GM18499 (cell line): Measurements from ENCODE around the gene SERTAD2.

Source experiments
- ATAC-seq: cut with Tn5 transposase; IDR thresholded peaks from one replicate; pipeline ENCODE4 v1.9.1; 2021; ENCODE audit warnings: moderate number of reproducible peaks; ENCODE audit not compliant: insufficient read depth, unreplicated experiment

The SERTAD2 gene

DNA sequence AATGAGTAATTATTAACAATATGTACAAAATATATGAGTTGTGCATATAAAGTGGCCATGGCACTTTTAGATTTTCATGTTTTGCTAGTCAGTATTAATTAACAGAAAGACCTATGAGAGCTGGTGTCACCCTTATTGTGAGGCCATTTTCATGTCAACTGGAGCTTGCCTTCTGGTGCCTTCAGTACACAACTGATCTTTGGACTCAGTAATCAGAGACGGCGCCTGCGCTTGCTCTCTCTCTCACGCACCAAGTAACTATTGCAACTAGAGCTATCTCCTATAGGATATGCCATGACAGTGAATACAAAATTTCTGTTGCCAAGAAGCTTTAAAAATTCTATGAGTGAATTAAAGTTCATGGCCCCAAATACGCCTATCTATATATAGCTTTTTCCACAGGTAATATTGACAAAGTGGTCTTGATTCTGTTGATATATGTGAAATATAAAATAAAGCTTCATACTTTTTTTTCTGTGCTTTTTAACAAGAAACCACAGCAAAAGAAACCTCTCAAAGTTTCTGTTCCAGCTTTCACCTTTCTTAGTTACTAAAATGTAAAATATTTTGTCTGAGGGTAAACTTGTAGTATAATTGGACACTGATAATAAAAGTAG lies 2.9 kb downstream of the SERTAD2 start:
- ATAC-seq, result no peak

DNA sequence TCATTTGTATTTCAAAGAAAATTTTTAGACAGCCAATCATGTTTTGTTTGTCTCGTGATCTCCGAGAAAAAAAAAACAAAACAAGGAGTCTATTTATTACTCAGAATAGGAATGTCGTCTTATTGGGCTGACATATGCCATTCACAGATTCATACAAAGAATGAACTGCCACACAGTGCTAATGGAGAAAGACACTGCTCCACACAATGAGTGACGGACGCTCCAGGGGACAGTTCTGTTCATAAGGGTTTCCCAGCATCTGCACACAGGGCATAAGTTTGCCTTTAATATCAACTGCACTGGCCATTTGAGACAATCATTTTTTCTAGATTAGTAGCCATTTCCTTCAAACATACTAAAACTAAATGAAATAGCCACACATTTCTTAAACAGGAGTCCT lies 3.4 kb downstream of the SERTAD2 start:
- no peak for ATAC-seq

DNA sequence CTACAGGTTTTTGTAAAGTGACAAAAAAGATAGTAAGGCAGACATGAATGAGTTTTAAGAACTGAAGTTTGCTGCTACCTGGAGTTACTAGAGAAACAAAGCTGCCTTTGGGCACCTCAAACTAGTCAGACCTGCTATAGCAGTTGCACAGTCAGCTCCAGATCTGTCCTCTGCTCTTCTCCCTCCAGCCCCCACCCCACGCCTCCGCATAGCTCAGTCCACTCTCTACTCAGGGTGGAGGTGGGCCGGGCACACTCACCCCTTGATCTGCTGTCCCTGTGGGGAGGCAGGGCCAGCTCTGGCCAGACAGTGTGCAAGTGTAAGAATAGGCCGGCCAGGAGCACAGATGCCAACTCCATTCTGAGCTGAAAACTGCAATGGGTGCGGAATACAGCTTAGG lies 4.1 kb downstream of the SERTAD2 start:
- ATAC-seq, result no peak

DNA sequence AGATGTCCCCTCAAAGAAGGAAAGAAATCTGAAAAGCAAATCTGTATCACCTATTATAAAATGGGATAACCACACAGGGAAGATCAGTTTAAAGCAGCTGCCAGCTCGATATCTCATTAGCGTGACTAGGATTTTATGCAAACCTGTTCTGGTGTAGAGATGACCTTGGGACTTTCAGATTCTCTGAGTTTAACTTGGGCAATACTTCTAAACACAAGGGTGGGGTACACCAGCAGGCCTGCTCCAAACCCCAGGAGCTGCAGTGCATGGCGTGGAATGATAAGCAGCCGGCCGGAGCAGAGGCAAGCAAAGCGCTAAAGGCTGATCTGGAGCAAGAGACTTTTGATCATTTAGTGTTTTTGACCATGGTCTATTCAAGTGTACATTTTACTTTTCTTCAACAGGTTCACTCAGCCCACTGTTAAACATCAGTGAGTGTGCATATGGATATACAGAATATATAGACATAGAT lies 4.7 kb downstream of the SERTAD2 start:
- ATAC-seq, result no peak

- no peak for ATAC-seq
Observed at GRCh38 chr2:64646007-64646880, 7.5 kb downstream of the SERTAD2 start.

DNA sequence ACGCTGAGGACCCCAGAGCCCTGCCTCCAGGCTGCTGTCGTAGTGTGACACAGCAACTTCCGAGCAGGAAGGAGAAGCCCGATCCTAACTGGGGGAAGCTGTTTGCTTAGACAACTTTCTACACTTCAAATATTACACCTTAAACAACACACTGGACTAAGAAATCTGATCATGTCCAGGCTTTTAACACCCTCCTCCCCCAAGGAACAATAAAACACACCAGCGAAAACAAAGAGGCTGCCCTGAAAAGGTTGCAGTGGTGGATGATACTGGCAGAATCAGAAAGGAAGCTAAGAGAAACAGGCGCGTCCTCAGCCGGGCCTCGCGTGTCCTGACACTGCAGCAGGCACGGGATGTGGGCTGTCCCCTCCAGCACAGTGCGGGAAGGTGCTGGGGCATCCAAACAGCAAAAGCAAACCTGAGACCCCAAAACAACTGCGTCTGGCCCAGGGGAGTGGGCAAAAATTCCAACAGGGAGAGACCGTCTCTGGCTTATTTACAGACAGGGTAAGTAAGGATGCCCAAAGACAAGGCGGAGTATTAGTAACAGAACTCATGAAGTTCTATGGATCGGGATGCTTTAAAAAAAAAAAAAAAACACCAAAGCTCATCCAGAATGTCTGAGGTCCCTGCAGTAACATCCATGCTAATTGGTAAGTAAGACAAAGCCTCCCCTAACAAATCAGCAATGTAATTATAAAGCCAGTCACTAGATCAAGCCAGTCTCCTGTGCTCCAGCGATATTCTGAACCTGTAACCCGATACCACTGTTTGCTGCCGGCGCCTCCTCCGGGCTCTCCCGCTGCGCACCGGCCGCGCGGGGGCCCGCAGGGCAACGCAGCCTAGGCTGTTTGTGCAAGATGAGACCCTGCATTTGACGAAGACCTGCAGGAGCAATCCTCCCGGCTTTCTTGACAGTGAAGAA lies 9.0 kb downstream of the SERTAD2 start:
- no peak for ATAC-seq

- ATAC-seq, result no peak
Observed at GRCh38 chr2:64643838-64644457, 9.8 kb downstream of the SERTAD2 start.

GRCh38 chr2:64641599-64641998 lies 12.1 kb downstream of the SERTAD2 start:
- no peak for ATAC-seq

- no peak for ATAC-seq
Observed at GRCh38 chr2:64640153-64641044, 13.3 kb downstream of the SERTAD2 start.

GRCh38 chr2:64639691-64640090 lies 14.0 kb downstream of the SERTAD2 start:
- ATAC-seq, result no peak

GRCh38 chr2:64638502-64639120 lies 15.1 kb downstream of the SERTAD2 start:
- ATAC-seq, result no peak

GRCh38 chr2:64637931-64638330 lies 15.8 kb downstream of the SERTAD2 start:
- ATAC-seq, result no peak

GRCh38 chr2:64637000-64637635 lies 16.6 kb downstream of the SERTAD2 start:
- ATAC-seq, result peak; percentile 38

DNA sequence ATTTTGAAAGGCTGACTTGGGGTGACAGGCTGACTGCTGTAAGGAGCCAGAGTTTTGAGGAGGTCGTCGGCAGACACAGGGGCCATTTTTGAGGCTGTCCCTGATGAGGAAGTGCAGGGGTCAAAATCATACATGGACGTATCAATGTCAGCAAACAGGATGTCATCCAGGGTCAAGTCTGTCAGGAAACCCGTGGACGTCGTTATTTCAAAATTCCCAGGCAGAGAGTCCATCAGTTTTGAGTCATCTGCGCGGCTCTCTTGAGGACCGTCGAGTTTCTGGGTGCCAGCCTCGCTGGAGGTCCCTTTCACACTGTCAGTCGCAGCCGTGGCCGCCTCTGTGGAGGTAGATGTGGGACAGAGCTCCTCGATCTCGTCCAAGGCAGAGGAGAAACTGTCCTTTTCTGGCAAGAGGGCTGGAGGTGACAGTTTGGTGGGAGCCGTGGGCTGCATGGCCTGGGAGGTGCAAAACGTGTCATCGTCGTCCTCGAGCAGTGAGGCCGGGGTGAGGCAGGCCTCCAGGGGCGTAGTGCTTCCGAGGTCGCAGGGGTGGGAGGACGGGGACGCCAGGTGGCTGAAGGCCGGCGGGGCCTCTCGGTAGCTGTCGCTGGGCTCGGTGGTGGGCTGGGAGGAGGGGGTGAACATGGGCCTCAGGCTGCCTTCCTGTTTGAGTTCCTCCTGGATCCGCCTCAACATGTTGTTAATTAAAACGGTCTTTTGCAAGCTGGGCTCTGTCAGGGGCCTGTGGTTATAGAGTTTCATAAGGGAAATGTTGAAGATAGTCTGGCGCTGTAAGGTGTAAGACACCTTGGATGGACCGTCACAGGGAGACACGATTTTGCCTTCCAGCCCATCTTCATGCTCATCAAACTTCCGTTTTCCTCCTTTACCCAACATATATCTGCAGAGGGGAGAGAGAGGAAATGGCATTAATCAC lies 17.5 kb downstream of the SERTAD2 start:
- peak; percentile 26 for ATAC-seq

DNA sequence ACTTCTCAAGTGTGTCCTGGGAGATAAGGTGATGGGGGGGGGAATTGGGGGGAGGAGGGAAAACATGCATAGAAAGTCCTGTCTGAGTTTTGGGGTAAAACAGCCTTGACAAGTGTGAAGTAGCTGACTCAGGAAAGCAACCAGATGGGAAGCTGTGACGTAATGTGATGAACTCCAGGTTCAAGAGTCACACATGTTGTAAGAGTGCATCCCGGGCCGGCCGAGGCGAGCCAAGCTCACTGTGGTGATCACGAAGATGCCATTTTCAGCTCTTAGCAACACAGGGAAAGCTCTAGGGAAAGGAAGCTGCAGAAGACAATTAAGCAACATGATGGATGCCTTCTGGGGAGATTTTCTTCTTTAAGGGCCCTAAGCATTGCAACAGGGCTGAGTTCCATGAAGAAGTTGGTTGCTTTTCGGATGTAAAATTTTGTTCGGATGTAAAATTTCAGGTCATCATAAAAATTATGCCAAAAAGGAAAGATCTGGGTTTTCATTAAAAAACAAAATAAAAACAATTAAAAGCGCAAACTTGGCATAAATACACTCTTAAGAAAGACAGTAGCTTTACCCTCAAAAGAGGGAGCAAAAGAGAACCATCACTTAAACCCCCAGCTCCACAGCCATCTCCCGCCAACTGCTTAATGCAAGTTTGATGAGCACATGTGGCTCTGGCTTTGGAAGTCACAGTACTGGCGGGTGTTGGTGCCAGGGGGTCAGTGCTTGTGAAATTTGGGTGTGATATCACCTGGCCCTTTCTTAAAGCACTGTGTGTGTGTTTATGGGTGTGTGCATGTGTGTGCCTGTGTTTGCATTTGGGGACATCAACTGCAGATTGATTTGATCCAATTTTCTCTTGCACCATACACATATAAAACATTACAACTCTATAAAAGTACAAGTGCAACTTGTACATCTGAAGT lies 19.1 kb downstream of the SERTAD2 start:
- ATAC-seq, result no peak
